Transverse colon (tissue), 4 donors: ENCODE data around the gene APBB3.

Experiments used
- EP300 ChIP-seq: sonication (generic); formaldehyde crosslinking; IDR thresholded peaks from one replicate; pipeline ENCODE4 v1.6.1; 2017; ENCODE audit warnings: antibody characterized with exemption, low read depth
- POLR2A ChIP-seq: fragments of 450-650 bp; IDR thresholded peaks from one replicate; pipeline ENCODE4 v1.6.1; 2016; ENCODE audit warnings: antibody characterized with exemption, mild to moderate bottlenecking, moderate library complexity
- POLR2AphosphoS5 ChIP-seq, 3 donors: sonication (generic); formaldehyde crosslinking; IDR thresholded peaks; one replicate each; pipeline ENCODE4 v1.6.1; 2016; ENCODE audit warnings: antibody characterized with exemption in 3 of 3
- TF ChIP-seq, protein P1 (sequence below), 5 experiments: fragments of 200-600 bp in 3 of 5; fragments of 450-650 bp in 2 of 5; sonication (generic) in 3 of 5; IDR thresholded peaks; 1 replicate in 2 of 5; 2 replicates in 3 of 5; pipeline ENCODE4 v1.5.1; 2016 to 2017; ENCODE audit warnings: antibody characterized with exemption in 5 of 5, inconsistent platforms in 3 of 5, mild to moderate bottlenecking in 2 of 5, moderate library complexity in 1 of 5

DNA sequence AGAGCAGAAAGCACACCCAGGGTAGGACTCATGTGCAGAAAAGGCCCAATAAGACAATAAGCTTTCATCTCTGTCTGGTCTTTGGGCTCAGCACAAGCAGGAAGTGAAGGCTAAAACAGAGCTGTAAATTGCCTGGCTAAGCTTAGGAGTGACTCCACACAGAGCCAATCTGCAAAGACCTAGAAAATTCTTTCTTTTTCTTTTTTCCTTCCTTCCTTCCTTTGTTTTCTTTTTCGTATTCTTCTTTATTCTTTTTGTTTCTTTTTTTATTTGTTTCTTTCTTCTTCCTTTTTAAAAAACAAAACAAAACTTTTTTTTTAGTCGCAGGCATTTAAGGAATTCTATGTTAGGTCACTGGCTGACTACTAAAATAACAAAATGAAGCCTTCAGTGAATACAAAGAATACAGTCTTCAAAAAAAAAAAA, 12.4 kb upstream of the APBB3 start:
- TF ChIP-seq POLR2A (no peak), POLR2AphosphoS5 (IDR thresholded peaks at IDR 0.05) (no peak), EP300 (no peak)
- TF ChIP-seq, protein P1, sequence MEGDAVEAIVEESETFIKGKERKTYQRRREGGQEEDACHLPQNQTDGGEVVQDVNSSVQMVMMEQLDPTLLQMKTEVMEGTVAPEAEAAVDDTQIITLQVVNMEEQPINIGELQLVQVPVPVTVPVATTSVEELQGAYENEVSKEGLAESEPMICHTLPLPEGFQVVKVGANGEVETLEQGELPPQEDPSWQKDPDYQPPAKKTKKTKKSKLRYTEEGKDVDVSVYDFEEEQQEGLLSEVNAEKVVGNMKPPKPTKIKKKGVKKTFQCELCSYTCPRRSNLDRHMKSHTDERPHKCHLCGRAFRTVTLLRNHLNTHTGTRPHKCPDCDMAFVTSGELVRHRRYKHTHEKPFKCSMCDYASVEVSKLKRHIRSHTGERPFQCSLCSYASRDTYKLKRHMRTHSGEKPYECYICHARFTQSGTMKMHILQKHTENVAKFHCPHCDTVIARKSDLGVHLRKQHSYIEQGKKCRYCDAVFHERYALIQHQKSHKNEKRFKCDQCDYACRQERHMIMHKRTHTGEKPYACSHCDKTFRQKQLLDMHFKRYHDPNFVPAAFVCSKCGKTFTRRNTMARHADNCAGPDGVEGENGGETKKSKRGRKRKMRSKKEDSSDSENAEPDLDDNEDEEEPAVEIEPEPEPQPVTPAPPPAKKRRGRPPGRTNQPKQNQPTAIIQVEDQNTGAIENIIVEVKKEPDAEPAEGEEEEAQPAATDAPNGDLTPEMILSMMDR (IDR thresholded peaks at IDR 0.05) = no peak
